HepG2 (cell line): ENCODE data around the gene SLC38A4. TPM values are rescaled to one million over a fixed set of nuclear protein-coding genes. Genes with fewer than 3 reads are reported as not detected.

ENCODE experiments used
- EEA1 ChIP-seq: sonication (generic); formaldehyde crosslinking; IDR thresholded peaks from 2 replicates; pipeline ENCODE4 v1.5.1; 2020; ENCODE audit warnings: mild to moderate bottlenecking, missing genetic modification reagents, borderline replicate concordance
- EP300 ChIP-seq, 3 experiments: sonication (generic) in 1 of 3; formaldehyde crosslinking in 1 of 3; IDR thresholded peaks; 2 replicates each; pipeline versions ENCODE4 v1.5.1 to v1.6.1; 2011 to 2020; ENCODE audit warnings: low read depth in 2 of 3, low read length in 2 of 3, borderline replicate concordance in 1 of 3, improper control_type of control experiment in 1 of 3, mild to moderate bottlenecking in 1 of 3, missing genetic modification reagents in 1 of 3, moderate library complexity in 1 of 3
- FOSL2 ChIP-seq: sonication (generic); formaldehyde crosslinking; IDR thresholded peaks from 2 replicates; pipeline ENCODE4 v1.4.0; 2020; ENCODE audit warnings: missing genetic modification reagents
- FOXA3 ChIP-seq: IDR thresholded peaks from 2 replicates; pipeline ENCODE4 v1.6.1; 2016; ENCODE audit warnings: missing genetic modification reagents, missing compliant biosample characterization
- HMG20A ChIP-seq: IDR thresholded peaks from 2 replicates; pipeline ENCODE4 v1.6.1; 2016; ENCODE audit warnings: borderline replicate concordance
- MEIS2 ChIP-seq: sonication (generic); formaldehyde crosslinking; IDR thresholded peaks from 2 replicates; pipeline ENCODE4 v1.9.0; 2021; ENCODE audit warnings: mild to moderate bottlenecking, missing genetic modification reagents
- NCOA2 ChIP-seq: sonication (generic); formaldehyde crosslinking; IDR thresholded peaks from 2 replicates; pipeline ENCODE4 v1.8.0; 2022; ENCODE audit warnings: inconsistent platforms
- PHF21A ChIP-seq: sonication (generic); formaldehyde crosslinking; IDR thresholded peaks from 2 replicates; pipeline ENCODE4 v1.5.0; 2020; ENCODE audit warnings: mild to moderate bottlenecking, missing genetic modification reagents
- SAP130 ChIP-seq: IDR thresholded peaks from 2 replicates; pipeline ENCODE4 v1.6.1; 2016; ENCODE audit warnings: low read depth
- SIX1 ChIP-seq: sonication (generic); formaldehyde crosslinking; IDR thresholded peaks from 2 replicates; pipeline ENCODE4 v1.4.0; 2020; ENCODE audit warnings: missing genetic modification reagents, borderline replicate concordance
- SMYD3 ChIP-seq: sonication (generic); formaldehyde crosslinking; IDR thresholded peaks from 2 replicates; pipeline ENCODE4 v1.8.1; 2023; ENCODE audit warnings: mild to moderate bottlenecking, missing genetic modification reagents
- STAT5B ChIP-seq: sonication (generic); formaldehyde crosslinking; IDR thresholded peaks from 2 replicates; pipeline ENCODE4 v1.4.0; 2020; ENCODE audit warnings: missing genetic modification reagents
- TCF7 ChIP-seq: sonication (generic); IDR thresholded peaks from 2 replicates; pipeline ENCODE4 v1.6.1; 2016; ENCODE audit warnings: antibody characterized with exemption, low read depth
- ZNF232 ChIP-seq: sonication (generic); formaldehyde crosslinking; IDR thresholded peaks from 2 replicates; pipeline ENCODE4 v1.4.0; 2020; ENCODE audit warnings: missing genetic modification reagents, borderline replicate concordance
- ZNF605 ChIP-seq: sonication (generic); formaldehyde crosslinking; IDR thresholded peaks from 2 replicates; pipeline ENCODE4 v1.8.0; 2022; ENCODE audit warnings: mild to moderate bottlenecking, missing genetic modification reagents
- polyA plus RNA-seq, 8 experiments: library from polyadenylated mRNA; depleted of rRNA in 3 of 8; stranded (reverse) in 7 of 8; unstranded in 1 of 8; fragments of >200 nt; fragmentation: Illumina TruSeq in 4 of 8; extraction: Trizol in 4 of 8; gene quantifications; 2 replicates each; pipeline versions ENCODE4 v1.2.1 to v1.2.3, GENCODE V29; 2011 to 2016; ENCODE audit warnings: low read depth in 4 of 8, missing spikeins in 1 of 8, mixed read lengths in 1 of 8; ENCODE audit not compliant: insufficient read depth in 1 of 8
- total RNA-seq, 5 experiments: library from RNA; depleted of rRNA; stranded (reverse); fragments of >200 nt; fragmentation: Illumina TruSeq; extraction: Trizol; gene quantifications; 2 replicates each; pipeline ENCODE4 v1.2.3, GENCODE V29; 2016; ENCODE audit warnings: low read depth in 1 of 5
- TF ChIP-seq, protein P1 (sequence below): IDR thresholded peaks from 2 replicates; pipeline ENCODE4 v1.6.1; 2016; ENCODE audit warnings: low read depth
- TF ChIP-seq, protein P2 (sequence below): sonication (generic); formaldehyde crosslinking; IDR thresholded peaks from 2 replicates; pipeline ENCODE4 v1.8.0; 2022; ENCODE audit warnings: missing genetic modification reagents, low read depth, mild to moderate bottlenecking, borderline replicate concordance
- TF ChIP-seq, protein P3 (sequence below): sonication (generic); formaldehyde crosslinking; IDR thresholded peaks from 2 replicates; pipeline ENCODE4 v1.9.0; 2021; ENCODE audit warnings: missing genetic modification reagents, borderline replicate concordance

Gene SLC38A4
- total and polyA plus RNA-seq, 2 of the 13 experiments (the other 11 are each of a cell fraction or from before 2014, with no cell fraction given) = 3.5 to 5.2 TPM

DNA sequence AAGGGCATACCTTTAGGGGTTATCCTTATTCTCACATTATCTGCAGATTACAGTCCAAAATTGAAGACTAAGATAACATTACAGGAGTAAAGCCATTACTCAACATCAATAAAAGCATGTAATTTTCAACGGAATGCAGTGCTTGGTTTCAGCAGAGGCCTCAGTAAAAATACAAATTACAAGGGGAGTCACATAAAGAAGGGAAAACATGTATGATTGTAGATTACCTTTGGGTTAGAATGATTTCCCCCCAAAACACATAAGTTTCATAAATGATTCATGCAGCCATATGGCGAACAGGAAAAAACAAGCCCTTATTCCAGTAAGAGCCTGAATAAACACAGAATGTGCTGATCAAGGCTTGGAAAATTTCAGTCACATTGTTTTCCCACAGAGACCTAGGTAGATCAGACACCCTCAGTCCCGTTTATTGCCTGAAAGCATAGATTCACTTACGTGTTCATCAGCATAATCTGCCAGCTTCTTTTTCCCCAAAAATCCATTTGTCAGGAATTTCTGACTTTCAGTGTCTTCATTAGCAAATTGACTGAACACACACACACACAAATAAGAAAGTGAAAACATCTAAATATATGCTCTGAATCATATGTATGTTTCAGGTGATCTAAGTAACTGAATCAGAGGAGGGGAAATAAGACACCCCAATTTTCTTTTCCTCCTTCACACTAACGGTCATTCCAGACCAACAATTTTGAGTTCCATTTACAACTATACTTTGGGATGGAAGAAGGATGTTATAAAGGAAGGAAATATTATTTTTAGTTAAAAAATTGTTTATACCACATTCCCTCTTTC, 37.5 kb downstream of the SLC38A4 start (continued):
- TF ChIP-seq, protein P1, sequence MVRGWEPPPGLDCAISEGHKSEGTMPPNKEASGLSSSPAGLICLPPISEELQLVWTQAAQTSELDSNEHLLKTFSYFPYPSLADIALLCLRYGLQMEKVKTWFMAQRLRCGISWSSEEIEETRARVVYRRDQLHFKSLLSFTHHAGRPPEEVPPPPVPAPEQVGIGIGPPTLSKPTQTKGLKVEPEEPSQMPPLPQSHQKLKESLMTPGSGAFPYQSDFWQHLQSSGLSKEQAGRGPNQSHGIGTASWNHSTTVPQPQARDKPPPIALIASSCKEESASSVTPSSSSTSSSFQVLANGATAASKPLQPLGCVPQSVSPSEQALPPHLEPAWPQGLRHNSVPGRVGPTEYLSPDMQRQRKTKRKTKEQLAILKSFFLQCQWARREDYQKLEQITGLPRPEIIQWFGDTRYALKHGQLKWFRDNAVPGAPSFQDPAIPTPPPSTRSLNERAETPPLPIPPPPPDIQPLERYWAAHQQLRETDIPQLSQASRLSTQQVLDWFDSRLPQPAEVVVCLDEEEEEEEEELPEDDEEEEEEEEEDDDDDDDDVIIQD (CRISPR knock-in tag) = peak; percentile 38; the same call in 1 of the 2 replicates
- TF ChIP-seq SAP130 = peak; percentile 45; the same call in 1 of the 2 replicates
- TF ChIP-seq HMG20A (CRISPR knock-in tag) = peak; percentile 33; the same call in 1 of the 2 replicates
- TF ChIP-seq SMYD3 (CRISPR knock-in tag) = no peak
- no peak for TF ChIP-seq MEIS2 (CRISPR knock-in tag)
- TF ChIP-seq NCOA2 (CRISPR knock-in tag) = peak; percentile 59; the same call in 1 of the 2 replicates
- TF ChIP-seq PHF21A = no peak
- peak in 1 of 2 experiments; percentile 76; a peak in 1 of 4 replicates for TF ChIP-seq EP300 (IDR thresholded peaks at IDR 0.05; ENCODE audit: low read depth in 2 of 2, low read length in 2 of 2)
- TF ChIP-seq EP300 (CRISPR knock-in tag; IDR thresholded peaks at IDR 0.05; ENCODE audit: borderline replicate concordance) = no peak
- TF ChIP-seq EEA1 (CRISPR knock-in tag) = no peak
- peak; percentile 45; the same call in 1 of the 2 replicates for TF ChIP-seq FOXA3 (CRISPR knock-in tag)
- TF ChIP-seq, protein P2, sequence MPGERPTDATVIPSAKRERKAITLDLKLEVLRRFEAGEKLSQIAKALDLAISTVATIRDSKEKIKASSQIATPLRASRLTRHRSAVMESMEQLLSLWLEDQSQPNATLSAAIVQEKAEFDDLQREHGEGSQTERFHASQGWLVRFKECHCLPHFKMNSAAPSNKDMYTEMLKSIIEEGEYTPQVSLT (CRISPR knock-in tag) = no peak
- peak; percentile 18; the same call in 1 of the 2 replicates for TF ChIP-seq FOSL2 (CRISPR knock-in tag)
- TF ChIP-seq STAT5B (CRISPR knock-in tag) = no peak
- no peak for TF ChIP-seq TCF7
- TF ChIP-seq ZNF605 (CRISPR knock-in tag) = no peak
- TF ChIP-seq, protein P3, sequence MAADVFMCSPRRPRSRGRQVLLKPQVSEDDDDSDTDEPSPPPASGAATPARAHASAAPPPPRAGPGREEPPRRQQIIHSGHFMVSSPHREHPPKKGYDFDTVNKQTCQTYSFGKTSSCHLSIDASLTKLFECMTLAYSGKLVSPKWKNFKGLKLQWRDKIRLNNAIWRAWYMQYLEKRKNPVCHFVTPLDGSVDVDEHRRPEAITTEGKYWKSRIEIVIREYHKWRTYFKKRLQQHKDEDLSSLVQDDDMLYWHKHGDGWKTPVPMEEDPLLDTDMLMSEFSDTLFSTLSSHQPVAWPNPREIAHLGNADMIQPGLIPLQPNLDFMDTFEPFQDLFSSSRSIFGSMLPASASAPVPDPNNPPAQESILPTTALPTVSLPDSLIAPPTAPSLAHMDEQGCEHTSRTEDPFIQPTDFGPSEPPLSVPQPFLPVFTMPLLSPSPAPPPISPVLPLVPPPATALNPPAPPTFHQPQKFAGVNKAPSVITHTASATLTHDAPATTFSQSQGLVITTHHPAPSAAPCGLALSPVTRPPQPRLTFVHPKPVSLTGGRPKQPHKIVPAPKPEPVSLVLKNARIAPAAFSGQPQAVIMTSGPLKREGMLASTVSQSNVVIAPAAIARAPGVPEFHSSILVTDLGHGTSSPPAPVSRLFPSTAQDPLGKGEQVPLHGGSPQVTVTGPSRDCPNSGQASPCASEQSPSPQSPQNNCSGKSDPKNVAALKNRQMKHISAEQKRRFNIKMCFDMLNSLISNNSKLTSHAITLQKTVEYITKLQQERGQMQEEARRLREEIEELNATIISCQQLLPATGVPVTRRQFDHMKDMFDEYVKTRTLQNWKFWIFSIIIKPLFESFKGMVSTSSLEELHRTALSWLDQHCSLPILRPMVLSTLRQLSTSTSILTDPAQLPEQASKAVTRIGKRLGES (CRISPR knock-in tag) = no peak
- no peak for TF ChIP-seq SIX1 (CRISPR knock-in tag)
- TF ChIP-seq ZNF232 (CRISPR knock-in tag) = no peak
